Measurements from ENCODE around the gene PAPPA2.

Gene PAPPA2

DNA sequence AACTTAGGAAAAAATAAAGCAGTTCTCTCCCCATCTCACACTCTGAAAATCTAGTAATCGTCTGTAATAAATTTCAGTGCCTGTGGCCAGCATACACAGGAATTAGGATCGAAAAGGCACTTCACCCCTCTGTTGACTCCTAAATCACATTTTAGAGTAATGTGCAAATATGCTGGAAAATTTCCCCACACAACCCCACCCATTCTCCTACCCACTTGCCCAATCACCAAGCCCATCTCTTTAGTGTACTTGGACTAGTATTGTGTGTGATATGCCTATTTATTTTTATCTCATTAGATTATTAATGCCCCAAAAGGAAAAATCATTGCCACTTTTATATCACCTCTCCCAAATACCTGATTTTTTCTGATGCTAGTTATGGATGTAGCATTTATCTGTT lies 378.3 kb downstream of the PAPPA2 start:
- H3K4me3 ChIP-seq (ENCODE audit: low read depth, low read length) = no peak overlapping the region

DNA sequence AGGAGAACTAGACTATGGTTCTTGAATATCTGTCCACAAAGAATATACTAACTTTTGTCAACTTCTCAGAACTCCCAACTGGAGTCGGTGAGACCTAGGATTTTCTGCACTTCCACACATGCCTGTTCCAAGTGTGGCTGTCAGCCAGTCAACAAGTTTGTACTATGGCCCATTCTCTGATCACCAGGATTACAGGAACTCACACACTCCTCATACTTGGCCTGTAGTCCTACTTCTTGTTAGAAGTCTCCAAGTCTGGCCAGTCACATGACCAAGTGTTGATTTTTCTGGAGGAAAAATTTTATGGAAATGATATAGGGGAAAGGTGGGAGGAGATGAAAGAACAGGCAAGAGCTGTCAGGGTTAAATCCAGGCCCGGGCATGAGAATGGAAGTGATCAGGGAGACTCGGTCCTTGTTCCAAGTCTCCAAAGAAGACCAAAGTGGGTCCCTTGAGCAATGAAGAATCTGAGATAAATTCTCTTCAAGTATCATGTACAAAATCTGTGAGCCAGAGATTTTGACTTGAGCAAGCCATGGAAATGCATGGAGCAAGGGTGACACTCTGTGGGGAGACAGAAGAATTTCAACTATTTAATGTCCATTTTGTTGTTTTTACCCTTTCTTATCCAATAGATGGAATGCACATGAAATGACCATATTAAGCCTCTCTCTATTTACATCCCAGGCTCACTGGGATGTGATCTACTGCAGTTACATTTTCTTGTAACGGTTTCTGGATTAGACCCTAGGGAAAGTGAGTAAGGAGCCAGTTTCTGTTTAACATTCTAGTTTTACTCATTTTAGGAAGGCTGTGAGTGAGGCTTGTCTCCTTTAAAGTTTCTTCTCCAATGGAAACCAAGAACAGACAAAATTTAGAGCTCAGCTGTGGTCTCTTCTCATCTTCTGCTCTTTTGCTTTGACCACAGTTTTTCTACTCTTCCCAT lies 380.6 kb downstream of the PAPPA2 start:
- no peak overlapping the region for H3K4me3 ChIP-seq (ENCODE audit: low read depth, low read length)
- TF ChIP-seq, protein P1, sequence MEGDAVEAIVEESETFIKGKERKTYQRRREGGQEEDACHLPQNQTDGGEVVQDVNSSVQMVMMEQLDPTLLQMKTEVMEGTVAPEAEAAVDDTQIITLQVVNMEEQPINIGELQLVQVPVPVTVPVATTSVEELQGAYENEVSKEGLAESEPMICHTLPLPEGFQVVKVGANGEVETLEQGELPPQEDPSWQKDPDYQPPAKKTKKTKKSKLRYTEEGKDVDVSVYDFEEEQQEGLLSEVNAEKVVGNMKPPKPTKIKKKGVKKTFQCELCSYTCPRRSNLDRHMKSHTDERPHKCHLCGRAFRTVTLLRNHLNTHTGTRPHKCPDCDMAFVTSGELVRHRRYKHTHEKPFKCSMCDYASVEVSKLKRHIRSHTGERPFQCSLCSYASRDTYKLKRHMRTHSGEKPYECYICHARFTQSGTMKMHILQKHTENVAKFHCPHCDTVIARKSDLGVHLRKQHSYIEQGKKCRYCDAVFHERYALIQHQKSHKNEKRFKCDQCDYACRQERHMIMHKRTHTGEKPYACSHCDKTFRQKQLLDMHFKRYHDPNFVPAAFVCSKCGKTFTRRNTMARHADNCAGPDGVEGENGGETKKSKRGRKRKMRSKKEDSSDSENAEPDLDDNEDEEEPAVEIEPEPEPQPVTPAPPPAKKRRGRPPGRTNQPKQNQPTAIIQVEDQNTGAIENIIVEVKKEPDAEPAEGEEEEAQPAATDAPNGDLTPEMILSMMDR (IDR thresholded peaks at IDR 0.05; ENCODE audit: low read depth, low read length) = no peak

More for the DNA sequence above, 378.3 kb downstream of the PAPPA2 start:
- TF ChIP-seq, protein P1 (IDR thresholded peaks at IDR 0.05; ENCODE audit: low read depth, low read length) = no peak

DNA sequence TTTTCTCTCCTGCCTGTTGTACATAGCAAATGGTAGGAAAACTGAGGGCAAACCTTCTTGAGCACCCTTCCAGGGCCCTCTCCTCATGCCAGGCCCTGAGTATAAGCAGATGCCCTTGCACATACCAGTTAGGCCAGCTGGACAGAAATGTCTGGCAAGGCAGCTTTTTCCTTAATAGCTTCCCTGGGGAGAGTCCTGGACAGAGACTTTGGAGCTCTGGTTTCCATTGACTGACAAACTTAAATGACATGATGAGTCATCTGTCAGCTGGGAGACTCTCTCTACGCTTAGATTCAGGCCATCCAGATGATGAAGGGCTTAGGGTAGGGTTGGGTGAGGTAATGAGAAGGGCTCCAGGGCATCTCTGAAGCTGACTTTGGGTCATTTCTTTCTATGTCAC lies 384.1 kb downstream of the PAPPA2 start:
- TF ChIP-seq, protein P1 (IDR thresholded peaks at IDR 0.05; ENCODE audit: low read depth, low read length) = no peak

DNA sequence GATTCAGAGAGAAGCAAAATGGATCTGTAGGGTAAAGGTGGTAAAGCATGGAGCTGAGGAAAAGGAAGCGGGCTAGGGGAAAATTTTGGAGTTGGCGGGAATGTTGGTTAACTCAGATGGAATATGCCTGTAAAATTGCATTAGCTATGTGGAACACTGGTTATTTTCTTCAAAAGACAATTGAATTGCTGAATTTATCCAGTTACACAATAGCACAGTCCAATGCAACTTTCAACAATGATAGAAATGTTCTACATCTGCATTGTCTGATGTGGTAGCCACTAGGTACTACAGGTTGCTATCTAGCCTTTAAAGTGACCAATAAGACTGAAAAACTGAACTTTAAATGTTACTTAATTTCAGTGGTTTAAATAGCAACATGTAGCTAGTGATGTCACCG lies 386.3 kb downstream of the PAPPA2 start:
- H3K4me3 ChIP-seq (ENCODE audit: low read depth, low read length) = no peak overlapping the region
- TF ChIP-seq, protein P1 (IDR thresholded peaks at IDR 0.05; ENCODE audit: low read depth, low read length) = no peak

More for the DNA sequence above, 384.1 kb downstream of the PAPPA2 start:
- H3K4me3 ChIP-seq (ENCODE audit: low read depth, low read length) = no peak overlapping the region

DNA sequence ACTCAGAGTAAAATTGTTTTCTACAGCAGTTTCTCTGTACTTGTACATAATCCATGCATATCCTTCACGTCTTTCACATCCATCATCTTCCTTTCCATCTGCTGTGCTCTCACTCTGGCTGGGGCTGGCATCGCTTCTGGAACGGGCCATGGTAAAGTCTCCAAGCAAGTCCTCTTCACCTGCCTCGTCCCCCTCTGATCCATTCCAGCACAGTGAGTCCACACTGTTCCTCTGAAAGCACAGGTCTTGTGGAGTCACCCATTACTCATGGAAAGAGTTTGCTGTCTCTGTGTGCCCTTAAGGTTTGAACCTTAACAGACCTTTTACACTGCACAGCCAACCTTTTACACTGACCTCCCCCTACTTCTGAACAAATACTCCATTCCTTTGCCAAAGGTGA lies 387.9 kb downstream of the PAPPA2 start:
- H3K4me3 ChIP-seq (ENCODE audit: low read depth, low read length) = no peak overlapping the region
- TF ChIP-seq, protein P1 (IDR thresholded peaks at IDR 0.05; ENCODE audit: low read depth, low read length) = no peak

DNA sequence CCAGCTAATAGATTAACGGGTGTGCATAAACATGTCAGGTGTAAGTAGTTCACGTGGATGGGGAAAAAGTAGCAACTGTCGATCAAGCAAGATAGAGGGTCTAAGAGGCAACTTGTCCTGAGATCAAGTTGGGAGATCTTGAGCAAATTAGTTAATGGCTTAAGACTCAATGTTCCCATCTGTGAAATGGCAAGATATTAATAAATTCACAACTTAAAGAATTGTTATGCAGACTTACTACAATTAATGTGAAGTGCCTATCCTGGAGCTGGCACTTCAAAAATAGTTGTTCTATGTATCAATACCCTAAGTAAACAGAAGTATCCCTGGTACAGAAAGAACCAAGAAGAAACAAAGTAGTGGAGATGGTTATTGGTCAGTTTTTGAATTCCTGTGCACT lies 389.1 kb downstream of the PAPPA2 start:
- no peak overlapping the region for H3K4me3 ChIP-seq (ENCODE audit: low read depth, low read length)
- TF ChIP-seq, protein P1 (IDR thresholded peaks at IDR 0.05; ENCODE audit: low read depth, low read length) = no peak

DNA sequence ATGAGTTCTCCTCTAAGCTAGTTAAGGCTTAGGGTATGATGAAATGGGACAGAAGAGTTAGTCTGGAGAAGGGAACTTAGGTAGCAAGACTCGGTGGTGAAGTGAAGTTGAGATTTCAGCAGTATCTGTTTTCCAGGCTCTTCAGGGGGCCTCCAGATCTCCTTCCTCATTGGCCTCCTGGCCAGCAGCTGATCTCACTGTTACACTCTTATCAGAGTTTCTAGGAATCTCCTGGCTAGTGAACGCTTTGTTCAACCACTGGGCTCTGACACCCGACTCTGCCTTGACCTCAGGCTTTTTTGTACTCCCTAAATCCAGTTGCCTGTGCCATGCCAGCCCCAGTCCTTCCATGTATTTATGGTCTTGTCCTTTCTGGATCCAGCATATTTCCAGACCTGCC lies 390.5 kb downstream of the PAPPA2 start:
- TF ChIP-seq, protein P1 (IDR thresholded peaks at IDR 0.05; ENCODE audit: low read depth, low read length) = no peak
- no peak overlapping the region for H3K4me3 ChIP-seq (ENCODE audit: low read depth, low read length)
